MM.1S (cell line): ENCODE results near the gene PRTN3.

Experiments
- CTCF ChIP-seq: fragments of 300-600 bp; sonication (generic); IDR thresholded peaks from 2 replicates; pipeline ENCODE4 v1.5.1; 2016; ENCODE audit warnings: antibody characterized with exemption, low read length, mixed read lengths
- EZH2 ChIP-seq: fragments of 300-600 bp; sonication (generic); optimal IDR thresholded peaks from 2 replicates; pipeline ENCODE3; 2017; ENCODE audit warnings: low read depth, mild to moderate bottlenecking, antibody characterized with exemption, low read length, mixed read lengths

- TF ChIP-seq CTCF (no peak), EZH2 (no peak)
These were observed 29.8 kb upstream of the PRTN3 start for GRCh38 chr19:810883-811489.
